NB4 (cell line): ENCODE measurements around the gene PPP4R2.
A peak's percentile ranks its signal among the peaks of the same experiment; 100 is the strongest.
"Not testable (repeated sequence)": the region's sequence is repeated elsewhere in the genome, so short reads cannot be mapped to it uniquely, and the experiment has no call there.

Source experiments
- DNase-seq: peaks from one replicate; pipeline ENCODE4 v3.0.0; 2010; ENCODE audit warnings: low read depth
- H3K4me3 ChIP-seq: one replicate; pipeline ENCODE4 v1.5.1; 2011; ENCODE audit warnings: mild to moderate bottlenecking, low read depth, low read length, moderate library complexity
- MYC ChIP-seq: IDR thresholded peaks from 2 replicates; pipeline ENCODE4 v1.6.1; 2011; ENCODE audit warnings: low read depth, low read length
- POLR2A ChIP-seq: IDR thresholded peaks from 2 replicates; pipeline ENCODE4 v1.6.1; 2011; ENCODE audit warnings: mild to moderate bottlenecking; ENCODE audit not compliant: insufficient read length; ENCODE audit errors: extremely low read depth
- TF ChIP-seq, protein P1 (sequence below): IDR thresholded peaks from 2 replicates; pipeline ENCODE4 v1.6.1; 2011; ENCODE audit warnings: low read depth, low read length
- TF ChIP-seq, protein P2 (sequence below): IDR thresholded peaks from one replicate; pipeline ENCODE4 v1.5.1; 2012; ENCODE audit warnings: low read depth, low read length

The PPP4R2 gene

DNA sequence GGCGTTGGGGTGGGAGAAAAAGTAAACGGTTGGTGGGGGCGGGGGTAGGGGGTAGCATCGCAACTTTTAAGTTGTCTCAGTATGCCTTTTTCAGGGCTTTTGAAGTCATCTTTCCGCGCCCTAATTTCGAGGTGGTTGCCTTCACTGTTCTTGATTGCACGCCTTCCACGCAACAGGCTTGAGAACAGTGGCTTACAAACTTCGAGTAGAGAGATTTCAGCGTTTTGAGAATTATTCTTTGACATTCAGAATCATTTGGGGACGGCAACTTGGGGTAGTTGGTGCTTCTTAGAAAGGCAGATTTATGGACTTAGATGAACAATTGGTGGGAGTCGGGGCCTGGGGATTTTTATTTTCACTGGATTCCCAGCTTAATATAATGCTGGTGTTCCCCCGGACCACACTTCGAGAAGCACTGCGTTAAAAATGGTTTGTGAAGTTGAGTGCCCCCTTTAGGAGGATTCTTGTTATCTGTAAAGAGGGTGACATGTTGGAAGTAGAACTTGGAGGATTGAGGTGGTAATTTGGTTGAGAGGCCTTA is 880 bp downstream of the PPP4R2 start:
- TF ChIP-seq, protein P1, sequence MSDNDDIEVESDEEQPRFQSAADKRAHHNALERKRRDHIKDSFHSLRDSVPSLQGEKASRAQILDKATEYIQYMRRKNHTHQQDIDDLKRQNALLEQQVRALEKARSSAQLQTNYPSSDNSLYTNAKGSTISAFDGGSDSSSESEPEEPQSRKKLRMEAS: no peak
- TF ChIP-seq MYC (no peak), POLR2A (no peak)
- TF ChIP-seq, protein P2, sequence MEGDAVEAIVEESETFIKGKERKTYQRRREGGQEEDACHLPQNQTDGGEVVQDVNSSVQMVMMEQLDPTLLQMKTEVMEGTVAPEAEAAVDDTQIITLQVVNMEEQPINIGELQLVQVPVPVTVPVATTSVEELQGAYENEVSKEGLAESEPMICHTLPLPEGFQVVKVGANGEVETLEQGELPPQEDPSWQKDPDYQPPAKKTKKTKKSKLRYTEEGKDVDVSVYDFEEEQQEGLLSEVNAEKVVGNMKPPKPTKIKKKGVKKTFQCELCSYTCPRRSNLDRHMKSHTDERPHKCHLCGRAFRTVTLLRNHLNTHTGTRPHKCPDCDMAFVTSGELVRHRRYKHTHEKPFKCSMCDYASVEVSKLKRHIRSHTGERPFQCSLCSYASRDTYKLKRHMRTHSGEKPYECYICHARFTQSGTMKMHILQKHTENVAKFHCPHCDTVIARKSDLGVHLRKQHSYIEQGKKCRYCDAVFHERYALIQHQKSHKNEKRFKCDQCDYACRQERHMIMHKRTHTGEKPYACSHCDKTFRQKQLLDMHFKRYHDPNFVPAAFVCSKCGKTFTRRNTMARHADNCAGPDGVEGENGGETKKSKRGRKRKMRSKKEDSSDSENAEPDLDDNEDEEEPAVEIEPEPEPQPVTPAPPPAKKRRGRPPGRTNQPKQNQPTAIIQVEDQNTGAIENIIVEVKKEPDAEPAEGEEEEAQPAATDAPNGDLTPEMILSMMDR: peak; percentile 40
- DNase-seq: peak; percentile 77
- peak overlapping the region; percentile 99 for H3K4me3 ChIP-seq

DNA sequence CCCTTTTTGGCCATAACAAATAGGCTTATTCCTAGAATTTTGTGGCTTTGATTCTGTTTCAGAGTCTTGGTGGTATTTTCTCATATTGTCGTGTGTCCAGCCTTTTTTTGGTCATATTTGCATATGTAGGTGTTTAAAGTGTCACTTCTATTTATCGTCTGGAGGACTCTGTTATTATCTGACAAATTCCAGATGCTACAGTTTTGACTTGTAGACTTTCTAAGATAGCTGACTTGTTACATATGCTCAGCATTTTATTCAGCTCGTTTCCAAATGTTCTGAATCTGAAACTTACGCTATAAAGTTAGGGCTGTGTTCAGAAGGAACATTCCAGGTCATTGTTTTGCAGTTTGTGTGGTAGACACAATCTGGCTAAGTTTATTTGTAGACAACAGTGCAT is 1.9 kb downstream of the PPP4R2 start:
- TF ChIP-seq POLR2A (no peak), MYC (no peak)
- TF ChIP-seq, protein P2: no peak
- TF ChIP-seq, protein P1: no peak
- H3K4me3 ChIP-seq: peak overlapping the region; percentile 99
- DNase-seq: no peak

DNA sequence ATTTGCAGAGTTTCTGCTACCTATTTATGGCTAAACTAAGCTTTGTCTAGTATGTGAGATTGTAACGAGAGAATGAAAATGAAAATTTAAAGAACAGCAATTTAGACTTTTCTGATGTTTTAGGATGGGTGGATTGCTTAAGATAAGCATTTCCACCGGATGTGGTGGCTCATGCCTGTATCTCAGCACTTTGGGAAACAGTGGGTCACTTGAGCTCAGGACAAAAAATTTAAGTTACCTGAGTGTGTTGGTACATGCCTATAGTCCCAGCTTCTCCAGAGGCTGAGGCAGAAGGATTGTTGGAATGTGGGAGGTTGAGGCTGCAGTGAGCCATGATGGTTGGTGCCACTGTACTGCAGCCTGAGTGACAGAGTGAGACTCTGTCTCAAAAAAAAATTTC is 3.3 kb downstream of the PPP4R2 start:
- peak overlapping the region; percentile 99 for H3K4me3 ChIP-seq
- DNase-seq: no peak
- TF ChIP-seq, protein P1: no peak
- TF ChIP-seq, protein P2: no peak
- TF ChIP-seq POLR2A (no peak), MYC (no peak)

DNA sequence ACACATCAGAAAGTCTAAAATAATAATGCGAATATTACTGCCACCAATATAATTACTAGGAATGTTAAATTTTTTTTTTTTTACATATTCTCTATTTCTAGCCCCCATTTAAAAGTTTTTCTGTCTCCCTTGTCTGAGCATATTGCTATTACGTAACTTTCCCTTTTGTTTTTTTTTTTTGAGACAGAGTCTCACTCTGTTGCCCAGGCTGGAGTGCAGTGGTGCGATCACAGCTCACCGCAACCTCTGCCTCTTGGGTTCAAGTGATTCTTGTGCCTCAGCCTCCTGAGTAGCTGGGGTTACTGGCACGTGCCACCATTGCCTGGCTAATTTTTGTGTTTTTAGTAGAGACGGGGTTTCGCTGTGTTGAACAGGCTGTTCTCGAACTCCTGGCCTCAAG is 6.4 kb downstream of the PPP4R2 start:
- H3K4me3 ChIP-seq: not testable (repeated sequence)

DNA sequence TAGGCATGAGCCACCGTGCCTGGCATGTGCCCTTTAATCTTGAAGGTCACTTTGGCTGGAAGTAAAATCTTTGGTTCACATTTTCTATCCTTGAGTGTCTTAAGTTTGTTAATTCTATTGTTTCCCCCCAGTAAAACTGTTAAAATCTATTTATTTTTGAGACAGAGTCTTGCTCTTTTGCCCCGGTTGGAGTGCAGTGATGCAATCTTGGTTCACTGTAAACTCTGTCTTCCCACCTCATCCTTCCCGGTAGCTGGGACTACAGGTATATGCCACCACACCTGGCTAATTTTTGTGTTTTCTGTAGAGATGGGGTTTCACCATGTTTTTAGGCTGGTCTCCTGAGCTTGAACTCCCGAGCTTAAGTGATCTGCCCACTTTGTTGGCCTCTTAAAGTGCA is 7.7 kb downstream of the PPP4R2 start:
- no peak for DNase-seq
- TF ChIP-seq MYC (no peak), POLR2A (no peak)
- TF ChIP-seq, protein P2: no peak
- TF ChIP-seq, protein P1: no peak
- no peak overlapping the region for H3K4me3 ChIP-seq

More for the DNA sequence above, 6.4 kb downstream of the PPP4R2 start:
- not testable (repeated sequence) for DNase-seq

DNA sequence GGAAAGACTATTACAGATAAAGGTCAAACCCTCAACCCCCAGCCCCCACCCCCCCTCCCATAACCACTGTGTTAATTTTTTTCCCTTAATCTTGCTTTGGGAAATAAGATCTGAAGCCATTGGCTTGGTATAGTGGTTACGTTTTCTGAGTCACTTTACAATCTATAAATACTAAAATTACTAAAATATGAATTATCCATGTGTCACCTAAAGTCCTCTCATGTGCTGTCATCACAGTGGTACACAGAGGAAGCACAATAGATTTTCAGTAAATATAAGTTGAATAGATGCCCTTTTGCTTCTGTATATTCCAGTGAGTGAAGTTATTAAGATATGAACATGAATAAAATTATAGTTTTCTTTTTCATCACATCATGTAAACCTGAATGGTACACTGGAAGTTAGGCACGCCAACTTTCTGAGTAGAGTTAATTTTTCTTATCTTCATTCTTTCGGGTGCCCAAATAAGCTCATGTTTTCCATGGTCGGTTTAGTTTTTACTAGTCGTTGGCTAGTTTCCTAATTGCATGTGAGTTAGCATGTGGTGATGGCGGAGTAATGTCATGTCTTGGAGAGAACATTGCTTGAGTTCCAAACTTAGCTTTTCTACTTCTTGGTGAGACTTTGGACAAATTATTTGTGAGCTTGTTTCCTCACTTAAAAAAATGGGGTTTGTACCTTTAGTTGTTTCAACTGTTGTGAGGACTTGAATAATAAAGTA is 11.5 kb downstream of the PPP4R2 start:
- H3K4me3 ChIP-seq: no peak overlapping the region
- TF ChIP-seq, protein P2: no peak
- TF ChIP-seq, protein P1: no peak
- TF ChIP-seq POLR2A (no peak), MYC (no peak)

More for the DNA sequence above, 11.5 kb downstream of the PPP4R2 start:
- no peak for DNase-seq
